GM21825 (cell line): ENCODE results near the gene HMGN3.

Experiments
- ATAC-seq: cut with Tn5 transposase; IDR thresholded peaks from one replicate; pipeline ENCODE4 v1.9.1; 2021; ENCODE audit warnings: mild to moderate bottlenecking, moderate library complexity; ENCODE audit not compliant: unreplicated experiment

HMGN3 gene

DNA sequence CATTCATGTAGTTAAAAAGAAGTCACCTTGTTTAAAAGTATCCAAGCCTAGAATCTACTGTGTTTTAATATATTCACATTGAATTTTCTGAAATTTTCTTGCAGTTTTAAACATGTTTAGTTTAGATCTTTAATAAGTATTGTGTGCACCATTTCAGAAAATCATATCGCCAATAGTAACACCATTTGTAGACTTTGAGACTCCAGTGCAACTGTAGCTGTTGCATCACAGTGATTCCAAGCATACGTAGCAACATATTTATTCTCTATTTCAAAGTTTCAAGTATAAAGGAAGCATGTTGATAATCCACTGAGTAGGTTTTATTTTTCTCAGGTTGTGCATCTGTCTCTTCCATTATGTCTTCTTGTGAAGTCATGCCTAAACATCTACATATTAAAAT, 46.4 kb downstream of the HMGN3 start:
- no peak for ATAC-seq

DNA sequence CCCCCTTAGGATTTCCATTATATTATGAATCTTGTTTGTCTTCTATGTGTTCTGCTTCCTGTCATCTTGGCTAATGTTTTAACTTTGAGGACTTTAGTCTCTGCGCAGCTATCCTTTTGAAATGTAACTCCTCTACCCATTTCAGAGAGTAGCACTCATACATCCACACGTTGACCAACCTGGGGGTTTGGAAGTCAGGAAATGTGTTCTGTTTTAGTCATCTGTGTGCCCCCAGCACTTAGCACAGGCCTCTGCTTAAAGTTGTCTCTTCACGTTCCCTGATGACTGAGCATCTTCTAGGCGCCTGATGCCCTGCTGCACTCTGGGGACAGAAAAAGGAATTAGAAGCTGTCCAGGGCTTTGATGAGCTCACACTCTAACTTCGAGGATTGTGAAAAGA, 47.9 kb downstream of the HMGN3 start:
- ATAC-seq: no peak

DNA sequence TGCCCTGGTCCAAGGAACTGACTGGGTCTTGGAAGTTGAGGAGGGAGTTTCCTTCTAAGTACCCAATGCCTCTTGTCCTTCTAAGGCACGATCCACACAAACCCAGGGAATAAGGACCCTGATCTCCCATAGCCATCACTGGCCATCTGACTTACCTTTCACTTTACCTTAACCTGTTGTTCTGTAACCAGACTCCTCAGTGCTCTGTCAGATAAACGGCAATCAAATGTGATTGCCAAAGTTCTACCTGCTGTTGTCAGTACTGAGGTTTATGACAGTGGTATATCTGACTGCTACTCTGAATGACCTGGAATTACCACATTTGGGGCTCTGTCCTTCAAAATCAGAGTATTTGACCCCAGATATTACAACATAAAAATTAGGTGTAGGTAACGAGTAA, 49.8 kb downstream of the HMGN3 start:
- no peak for ATAC-seq

DNA sequence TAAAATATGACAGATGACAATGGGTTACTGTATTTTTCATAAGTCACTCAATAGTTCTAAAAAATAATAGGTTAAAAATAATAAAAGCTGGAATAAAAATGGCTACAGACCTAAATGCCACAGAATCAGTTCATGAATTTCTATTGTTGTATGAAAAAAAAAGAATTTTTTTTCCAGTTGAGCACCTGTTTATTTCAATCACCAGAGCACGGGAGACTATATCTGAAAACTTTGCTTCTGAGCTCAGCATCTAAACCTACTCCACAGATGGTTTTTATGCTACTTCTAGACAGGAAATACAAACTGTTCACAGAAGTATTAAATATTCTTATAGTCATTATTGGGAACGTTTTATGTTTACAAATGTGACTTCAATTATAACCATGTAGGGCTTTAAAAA, 50.4 kb downstream of the HMGN3 start:
- ATAC-seq: no peak

DNA sequence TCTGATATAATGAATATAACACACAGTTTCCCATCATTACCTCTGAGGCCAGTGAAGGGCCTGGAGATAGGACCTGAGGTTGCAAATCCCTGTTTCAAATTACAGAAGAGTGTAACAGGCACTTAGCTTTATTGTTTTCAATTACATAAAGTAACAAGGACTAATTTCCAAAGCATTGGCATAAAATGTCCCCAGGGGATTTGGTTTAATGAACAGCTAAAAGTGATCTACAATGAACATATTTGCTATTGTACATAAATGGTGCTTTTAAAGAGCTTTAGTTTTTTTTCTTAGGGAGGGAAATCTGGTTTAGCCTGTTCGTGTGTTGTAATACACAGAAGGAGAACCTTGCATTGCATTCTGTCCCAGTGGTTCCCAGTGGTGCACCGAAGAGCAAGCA, 54.4 kb downstream of the HMGN3 start:
- no peak for ATAC-seq

DNA sequence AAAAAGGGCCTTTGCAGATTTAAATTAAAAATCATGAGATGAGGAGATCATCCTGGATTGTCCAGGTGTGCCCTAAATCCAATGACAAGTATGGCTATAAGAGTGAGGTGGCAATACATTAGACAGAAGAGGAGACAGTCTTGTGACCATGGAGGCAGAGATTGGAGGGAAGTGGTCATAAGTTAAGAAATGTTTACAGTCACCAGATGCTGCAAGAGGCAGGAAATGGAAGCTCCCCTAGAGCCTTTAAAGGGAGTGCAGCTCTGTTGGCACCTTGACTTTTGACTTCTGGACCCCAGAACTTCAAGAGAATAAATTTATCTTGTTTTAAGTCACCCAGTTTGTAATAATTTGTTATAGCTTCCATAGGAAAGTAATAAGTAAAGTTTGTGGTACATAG, 61.1 kb downstream of the HMGN3 start:
- no peak for ATAC-seq

DNA sequence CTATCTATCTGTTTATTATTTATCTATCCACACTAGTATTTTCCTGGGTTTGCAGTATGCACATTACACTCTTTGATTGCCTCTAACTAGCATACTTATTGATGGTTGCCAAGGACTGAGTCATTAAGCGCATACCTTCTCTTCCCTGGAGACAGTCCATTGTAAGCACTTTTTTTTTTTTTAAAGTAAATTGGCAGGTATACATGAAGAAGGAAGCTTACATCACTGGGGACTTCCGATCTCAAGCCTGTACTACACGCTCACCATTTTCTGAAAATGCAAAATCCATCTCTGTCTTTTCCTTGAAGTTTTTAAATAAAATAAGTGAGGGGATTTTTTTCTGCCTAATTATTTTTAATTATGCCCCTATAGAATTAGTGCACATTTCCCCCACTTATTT, 63.5 kb downstream of the HMGN3 start:
- no peak for ATAC-seq

DNA sequence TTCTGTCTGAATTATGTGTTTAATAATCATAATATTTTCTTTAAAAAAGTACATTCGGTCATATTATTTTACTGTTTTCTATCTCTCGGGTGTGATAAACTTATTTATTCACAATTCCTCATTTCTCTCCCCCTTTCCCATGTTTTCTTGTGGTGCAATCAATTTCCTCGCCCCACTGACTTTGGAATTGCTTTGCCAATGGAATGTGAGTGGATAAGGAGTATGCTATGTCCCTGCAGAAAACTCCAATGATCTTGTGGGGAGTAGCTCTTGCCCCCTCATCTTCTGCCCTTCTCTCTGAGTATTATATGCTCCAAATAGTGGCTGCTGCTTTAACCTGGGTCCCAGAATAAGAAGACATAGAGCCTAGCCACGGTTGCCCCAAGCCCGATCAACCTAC, 64.1 kb downstream of the HMGN3 start:
- ATAC-seq: no peak

DNA sequence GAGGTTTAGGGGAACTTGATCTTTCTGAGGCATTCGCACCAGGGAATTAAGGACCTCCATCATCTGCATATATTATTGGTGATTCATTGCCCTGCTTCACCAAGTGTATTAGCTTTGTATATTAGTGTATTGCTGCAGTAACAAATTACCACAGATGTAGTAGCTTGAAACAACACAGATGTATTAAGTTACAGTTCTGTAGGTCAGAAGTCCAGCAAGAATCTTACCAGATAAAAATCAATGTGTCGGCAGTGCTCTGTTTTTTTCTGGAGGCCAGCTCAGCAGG, 65.8 kb downstream of the HMGN3 start:
- ATAC-seq: no peak

DNA sequence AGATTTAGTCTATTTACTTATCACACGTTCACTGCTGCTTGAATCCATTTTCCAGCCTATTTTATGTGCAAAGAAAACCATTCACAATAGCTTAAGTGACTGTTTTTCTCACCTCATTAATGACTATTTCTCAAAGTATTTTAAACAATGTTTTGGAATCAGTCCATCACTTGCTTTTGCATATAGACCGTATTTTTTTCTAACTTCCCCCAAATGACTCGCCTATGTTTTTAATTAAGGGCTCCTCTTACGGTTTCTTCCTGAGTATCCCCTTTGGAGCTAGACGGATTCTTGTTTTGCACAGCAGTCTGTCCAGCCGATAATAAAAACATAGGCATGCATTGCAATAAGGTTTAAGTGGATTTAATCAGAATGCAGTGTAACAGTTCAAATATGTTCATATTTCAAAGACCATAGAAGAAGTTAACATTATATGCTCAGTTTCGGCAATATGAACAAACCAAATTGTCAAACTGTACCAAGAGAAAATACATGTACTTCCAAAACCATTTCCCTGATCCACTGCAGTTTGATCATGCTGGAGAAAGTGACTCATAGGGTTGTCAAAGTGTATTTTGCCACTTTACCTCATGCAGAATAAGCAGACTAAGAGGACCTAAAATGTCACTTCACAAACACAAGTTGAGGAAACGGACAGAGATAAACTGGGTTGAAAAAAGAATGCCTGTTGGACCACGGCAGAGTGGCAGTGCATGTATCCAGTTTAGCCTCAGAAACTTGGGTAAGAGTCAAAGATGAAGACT, 66.4 kb downstream of the HMGN3 start:
- no peak for ATAC-seq

DNA sequence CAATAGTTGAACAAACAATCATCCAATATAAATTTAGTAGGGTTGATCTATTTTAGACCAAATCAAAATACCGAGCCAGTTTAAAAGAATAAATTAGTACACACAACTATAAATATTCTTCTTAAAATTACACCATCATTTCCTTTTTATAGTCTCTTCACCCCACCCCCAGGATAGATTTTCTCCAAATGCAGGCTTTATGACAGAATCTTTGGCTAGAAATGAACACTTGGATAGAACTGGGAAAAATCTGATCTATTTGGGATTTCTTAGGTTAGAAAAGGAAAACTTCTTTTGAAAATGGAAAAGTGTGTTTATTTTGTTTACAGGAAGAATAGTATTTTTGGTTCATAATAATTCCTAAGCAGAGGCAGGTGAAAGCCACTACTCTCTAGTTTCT, 74.6 kb downstream of the HMGN3 start:
- ATAC-seq: no peak

DNA sequence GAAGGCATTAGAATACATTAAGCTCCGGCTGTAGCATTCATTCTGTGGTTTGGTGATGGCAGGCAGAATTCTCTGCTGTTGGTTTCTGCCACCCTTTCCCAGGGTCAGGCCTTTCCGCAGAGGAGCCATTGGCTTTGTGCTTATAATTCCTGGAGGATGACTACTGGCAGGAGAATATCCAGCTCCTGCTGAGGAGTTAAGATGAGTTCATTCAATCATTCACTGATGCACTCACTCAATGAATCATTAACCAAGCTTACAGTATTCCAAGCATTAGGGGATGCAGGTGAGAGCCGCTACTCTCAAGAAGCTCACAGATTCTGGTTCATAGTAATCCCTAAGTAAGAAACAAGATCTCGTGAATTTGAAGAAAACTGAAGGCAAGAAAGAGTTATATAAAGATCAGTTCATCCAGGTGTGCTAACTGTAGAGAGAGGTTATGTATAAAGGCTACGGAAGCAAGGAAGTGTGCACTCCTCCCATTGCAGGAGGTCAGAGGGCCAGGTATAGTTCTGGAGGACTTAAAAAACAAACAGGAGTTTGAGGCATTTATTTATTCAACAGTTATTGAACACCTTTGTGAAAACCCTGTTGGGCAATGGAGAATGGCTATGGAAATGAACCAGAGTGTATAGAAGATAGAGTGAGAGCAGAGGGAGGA, 75.5 kb downstream of the HMGN3 start:
- ATAC-seq: no peak

DNA sequence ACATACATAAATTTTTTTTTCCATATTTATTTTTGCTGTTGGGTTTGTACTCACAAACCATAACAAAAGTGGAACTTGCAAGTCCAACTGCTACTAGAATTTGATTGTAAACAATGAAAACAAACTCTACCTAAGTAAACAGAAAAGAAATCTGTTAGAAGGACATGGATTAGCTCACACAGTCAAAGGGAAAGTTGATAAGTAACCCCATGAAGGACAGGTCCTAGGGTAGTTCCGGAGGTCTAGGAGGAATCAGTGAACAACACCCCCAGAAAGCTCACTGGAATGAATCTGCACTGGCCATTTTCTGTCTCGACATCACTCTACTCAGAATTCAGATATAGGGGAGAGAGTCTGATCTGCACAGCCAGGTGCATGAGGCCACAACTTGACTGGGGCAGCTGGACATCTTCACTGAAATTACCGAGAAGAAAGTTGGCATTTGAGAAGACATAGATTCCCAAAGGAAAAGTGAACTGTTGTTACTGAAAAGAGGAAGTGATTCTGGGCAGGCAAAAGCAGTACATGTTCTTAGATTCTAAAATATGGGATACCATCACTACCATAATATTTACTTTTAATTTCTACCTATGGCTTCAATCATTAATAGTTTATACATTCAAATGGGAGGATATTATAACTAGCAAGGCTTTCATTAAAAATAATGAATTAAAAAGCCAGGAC, 76.4 kb downstream of the HMGN3 start:
- ATAC-seq: no peak

DNA sequence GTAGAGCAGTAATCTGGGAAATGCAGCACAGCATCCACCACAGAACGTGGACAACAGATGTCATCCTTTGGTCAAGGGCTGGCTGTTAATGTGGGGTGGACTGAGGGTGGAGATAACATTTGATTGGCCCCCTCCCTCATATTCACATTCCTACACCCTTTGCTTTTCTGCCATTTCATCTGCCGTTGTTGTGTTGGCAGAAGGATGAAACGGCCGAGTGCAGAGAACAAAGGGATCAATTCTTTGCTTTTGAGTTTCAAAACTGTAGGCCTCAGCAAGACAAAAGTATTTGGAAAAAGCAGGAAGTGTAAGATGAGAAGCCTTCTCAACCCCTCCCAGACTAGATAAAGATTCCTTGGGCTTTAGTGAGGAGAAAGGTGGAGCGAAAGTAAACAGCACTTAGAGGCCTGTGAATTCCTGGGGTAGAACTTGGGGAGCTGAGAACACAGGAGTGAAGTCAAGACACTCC, 82.2 kb downstream of the HMGN3 start:
- ATAC-seq: no peak
